Activated CD4-positive, alpha-beta T cell treated with anti-CD3 and anti-CD28 coated beads for 48 hours (primary cell): Measurements from ENCODE around the gene BCAR3.
"Not testable (repeated sequence)": the region's sequence is repeated elsewhere in the genome, so short reads cannot be mapped to it uniquely, and the experiment has no call there.

Source experiments
- DNase-seq: peaks from one replicate; pipeline ENCODE4 v3.0.0-alpha.2; 2020

Gene BCAR3

DNA sequence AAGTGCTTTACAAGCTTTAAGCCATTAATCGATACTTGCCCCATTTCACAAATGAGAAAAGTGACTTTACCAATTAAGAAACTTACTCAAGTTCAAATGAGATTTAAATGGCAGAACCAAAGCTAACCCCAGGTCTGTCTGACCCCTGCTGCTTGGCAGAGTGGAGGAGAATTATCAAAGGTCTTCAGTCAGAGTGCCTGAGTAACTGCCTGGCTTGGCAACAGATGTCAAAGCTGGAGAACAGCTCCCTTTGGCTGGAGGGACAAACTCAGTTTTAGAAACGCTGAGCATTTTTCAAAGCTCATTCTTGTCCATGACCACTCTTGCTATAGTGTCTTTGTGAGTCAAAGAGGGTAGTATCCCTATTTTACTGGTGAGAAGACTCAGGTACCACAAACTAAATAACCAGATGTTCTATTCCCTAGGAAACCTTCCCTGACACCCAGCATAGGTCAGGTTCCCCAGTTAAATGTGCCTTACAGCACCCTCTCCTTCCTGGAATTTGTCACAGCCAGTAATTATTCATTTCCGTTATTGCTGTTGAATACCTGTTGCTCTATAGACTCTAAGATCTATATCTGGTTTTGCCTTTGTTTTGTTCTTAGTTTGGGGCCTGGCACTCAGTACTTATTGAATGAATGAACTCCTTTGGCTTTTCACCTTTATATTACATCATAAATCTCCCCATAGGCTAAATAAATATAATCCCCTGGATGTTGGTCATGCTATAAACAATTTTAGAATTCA is 5.0 kb upstream of the BCAR3 start:
- no peak for DNase-seq

DNA sequence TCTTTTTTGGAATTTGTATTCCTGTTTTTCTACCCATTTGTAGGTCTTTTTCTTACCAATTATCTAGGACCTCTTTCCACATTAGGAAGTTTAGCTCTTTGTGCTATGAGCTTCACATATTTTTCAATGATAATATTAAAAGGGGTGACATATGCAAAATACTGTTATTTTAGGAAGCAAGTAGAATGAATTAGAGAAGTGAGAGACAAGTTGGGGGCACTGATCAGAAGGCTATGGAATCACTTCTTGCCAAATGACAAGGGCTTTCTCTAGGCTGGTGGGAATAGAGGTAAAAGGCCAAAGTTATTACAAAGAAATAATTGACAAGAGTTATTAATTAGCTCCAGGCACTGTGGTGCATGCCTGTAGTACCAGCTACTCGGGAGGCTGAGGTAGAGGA is 4.3 kb upstream of the BCAR3 start:
- DNase-seq: no peak

DNA sequence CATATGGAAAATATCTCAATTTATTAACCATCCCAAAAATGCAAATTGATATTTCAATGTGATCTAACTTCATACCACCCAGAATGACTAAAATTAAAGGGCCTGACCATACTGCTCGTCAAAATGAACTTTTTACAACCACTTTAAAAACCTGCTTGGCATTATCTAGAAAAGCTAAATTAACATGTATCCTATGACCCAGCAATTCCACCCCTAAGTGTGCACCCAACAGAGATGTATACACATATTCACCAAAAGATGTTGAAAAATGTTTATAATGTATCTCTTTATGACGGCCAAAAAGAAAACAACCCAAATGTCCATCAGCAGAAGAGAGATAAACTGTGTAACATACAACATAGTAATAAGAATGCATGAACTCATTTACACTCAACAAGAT is 1.6 kb upstream of the BCAR3 start:
- DNase-seq: no peak

DNA sequence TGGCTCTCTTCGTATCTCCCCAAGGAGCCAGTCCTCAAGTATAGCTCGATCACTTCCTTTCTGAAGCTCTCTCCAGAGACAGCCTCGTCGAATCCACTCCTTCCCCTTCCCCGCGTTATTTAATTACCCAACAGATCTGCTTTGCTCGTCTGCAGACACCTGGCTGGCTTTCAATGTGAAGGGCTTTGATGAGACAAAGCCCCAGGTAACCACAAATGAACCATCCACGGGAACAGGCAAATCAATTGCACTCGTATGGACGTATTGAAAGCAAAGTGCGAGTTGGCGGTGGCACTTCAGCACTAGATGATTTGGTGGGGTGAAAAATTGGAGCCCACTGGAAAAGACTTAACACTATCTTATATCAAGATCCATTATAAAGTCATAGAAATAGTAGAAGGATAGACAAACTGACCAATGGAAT is 364 bp upstream of the BCAR3 start:
- DNase-seq: no peak

DNA sequence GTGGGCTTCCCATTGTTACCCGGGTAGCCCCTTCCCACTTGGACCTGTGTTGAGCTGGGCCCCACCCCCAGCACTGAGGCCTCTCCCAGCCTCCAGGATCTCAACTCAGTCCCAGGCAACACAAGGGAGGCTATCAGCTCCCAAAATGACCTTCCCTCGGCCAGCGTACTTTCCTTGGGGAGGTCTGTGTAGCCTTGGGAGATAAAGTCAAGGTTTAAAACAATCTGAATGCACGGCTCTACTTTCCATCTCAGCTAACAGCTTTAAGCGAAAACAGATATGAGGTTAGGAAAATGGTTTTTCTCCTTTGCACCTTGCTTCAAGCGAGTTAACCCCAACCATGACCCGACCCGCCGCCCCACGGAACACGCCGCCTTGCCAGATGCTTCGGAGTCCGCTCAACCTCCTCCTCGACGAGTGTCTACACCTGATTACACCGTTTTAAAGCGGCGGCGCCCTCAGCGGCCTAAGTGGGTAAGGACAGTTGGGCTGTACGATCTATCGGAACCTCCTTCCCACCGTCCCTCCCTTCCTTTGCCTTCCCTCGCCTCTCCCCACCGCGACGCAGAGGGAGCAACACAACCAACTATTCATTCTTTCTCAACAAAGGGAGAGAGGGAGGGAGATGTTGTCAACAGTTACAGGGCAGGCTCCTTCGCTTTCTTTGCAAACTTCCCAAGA is 1.1 kb downstream of the BCAR3 start:
- peak; percentile 76 for DNase-seq

DNA sequence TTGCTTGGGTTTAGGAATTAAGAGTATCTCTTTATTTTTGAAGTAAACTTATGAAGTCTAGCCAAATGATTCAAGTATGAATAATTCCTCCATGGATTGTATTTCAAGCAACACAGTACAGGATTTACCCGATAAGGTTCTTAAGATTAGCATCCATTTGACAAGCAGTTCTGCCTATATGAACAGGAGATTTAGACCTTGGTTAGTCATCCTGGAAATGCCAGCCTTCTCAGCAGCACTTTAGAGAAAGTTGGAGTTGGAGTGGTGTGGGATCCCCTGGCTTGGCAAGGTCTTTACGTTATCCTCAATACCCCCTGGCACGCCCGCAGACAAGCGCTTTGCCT is 1.6 kb downstream of the BCAR3 start:
- no peak for DNase-seq

DNA sequence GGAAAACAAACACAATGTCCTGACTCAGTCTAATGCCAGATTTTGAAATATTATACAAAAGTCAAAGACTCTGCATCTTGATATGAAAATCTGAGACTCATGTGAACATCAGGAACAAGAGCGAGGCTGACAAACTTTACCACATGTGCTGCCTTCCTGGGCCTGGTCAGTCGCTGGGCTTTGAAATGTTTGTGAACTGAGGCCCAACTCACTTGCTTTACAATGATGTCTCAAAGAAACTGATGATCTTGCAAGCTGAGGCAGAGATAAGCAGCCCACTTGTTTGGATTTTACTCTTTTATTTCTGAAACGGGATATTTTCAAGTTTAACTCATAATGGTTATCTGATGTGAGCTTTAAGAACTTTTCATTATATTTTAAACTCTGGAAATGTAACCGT is 2.1 kb downstream of the BCAR3 start:
- DNase-seq: no peak

DNA sequence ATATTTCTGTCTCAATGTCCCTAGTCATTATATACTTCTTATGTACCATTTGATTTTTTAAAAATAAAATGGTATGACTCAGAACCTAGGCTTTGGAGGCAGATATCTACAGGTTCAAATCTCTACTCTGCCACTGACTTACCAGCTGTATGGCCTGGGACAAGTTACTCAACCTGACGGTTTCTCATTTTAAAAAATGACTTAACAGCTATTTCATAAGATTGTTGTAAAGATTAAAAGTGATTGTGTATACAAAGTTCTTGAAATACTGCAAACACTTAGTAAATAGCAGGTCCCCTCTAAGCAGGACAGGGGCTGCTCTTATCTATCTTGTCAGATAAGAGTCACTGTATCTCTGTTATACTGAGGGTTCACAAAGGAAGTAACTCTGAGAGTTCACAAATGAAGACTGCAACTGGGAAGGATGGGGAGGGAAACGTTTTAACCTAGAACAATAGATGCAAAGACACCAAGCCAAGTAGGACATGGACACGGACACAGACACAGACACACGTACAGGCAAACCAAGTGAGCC is 2.6 kb downstream of the BCAR3 start:
- no peak for DNase-seq

DNA sequence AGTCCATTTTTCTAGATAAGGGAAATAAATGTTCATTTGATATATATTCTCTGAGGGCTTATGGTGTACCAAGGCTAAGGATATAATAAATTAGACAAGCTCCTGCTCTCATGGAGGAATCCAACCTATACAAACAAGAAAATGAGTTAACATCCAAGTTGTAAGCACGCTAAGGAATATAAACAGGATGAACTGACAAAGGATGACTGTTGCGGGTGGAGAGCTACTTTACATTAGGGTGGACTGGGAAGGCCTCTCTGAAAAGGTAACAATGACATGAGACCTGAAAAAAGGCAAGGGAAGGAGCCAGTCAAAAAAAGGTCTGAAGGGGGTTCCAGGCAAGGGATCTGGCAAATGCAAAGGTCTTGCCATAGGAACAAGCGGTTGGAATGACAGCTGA is 3.1 kb downstream of the BCAR3 start:
- DNase-seq: no peak

DNA sequence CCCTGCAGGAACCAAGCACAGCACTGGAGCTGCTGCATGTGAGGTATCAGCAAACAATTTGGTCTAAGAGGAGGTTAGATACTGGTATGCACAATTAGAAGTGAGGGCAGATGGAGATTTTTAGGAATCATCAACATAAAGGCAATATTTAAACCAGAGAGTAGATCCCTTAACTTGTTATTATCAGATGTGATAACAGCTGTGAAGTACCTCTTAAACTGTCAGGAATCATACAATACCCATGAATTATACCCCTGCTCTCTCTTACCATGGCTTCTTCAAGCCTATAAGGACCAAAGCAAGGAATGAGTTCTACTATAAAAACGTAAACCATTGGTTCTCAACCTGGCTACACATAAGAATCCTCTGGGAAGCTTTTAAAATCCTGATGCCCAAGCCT is 3.9 kb downstream of the BCAR3 start:
- DNase-seq: no peak

DNA sequence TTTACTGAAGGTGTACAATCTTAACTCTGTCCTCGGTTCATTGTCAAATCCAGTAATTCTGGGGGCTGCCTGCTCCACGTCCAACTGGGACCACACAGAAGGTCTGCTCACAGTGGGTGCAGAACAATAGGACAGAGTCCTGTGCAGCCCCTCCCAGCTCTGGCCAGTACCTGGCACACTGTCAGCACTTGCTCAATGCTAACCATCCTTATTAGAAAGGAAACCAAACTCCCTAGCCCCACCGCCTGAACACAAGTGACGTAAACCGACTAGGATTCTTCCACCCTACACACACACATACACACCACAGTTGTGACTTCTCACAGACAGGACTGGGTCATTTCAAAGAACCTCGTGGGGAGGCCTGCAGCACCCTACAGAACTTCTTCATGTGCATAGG is 5.2 kb downstream of the BCAR3 start:
- DNase-seq: no peak

DNA sequence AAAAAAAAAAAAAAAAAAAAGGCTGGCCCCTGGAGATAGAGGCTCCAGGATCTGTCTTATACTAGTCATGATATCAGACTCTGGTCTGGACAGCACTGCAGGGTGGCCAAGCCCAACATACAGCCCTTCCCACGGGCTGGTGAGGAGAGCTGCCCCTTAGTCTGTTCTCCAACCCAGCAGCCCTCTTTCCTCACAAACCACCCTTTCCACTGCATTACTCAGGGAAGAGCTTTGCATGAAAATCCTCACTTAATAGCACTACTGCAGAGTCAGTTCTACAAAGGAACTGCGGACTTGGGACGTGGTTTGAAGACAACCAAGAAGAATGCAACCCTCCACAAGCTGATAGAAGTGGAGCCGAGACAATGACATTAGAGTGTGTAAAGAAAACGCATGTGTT is 5.7 kb downstream of the BCAR3 start:
- DNase-seq: no peak

DNA sequence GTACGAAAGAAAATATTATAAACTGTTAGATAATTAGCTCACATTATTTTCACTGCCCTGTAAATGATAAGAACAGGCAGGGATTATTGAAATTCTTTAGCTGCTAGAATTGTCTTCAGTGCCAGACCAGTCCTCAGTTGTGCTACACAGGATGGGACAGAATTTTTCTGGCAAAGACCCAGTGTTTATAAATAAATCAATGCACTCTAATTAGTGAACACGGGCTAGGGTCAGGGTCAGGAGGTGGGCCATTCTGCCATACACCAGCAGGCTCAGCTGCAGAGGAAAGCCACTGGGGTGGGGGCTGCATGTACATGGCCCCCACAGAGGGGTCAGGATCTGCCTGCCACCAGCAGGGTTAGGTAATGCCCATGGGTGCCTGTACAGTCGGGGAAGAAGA is 6.4 kb downstream of the BCAR3 start:
- DNase-seq: no peak

DNA sequence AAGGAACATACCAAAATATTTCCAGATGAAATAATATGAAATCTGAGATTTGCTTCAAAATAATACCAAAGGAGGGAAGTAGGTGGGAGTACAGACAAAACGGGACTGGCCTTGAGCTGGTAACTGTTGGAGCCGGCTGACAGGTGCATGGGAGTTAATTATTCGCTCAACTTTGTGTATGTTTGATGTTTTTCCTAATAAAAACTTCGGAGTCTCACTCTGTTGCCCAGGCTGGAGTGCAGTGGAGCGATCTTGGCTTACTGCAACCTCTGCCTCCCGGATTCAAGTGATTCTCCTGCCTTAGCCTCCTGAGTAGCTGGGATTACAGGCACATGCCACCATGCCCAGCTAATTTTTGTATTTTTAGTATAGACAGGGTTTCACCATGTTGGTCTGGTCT is 7.6 kb downstream of the BCAR3 start:
- not testable (repeated sequence) for DNase-seq

DNA sequence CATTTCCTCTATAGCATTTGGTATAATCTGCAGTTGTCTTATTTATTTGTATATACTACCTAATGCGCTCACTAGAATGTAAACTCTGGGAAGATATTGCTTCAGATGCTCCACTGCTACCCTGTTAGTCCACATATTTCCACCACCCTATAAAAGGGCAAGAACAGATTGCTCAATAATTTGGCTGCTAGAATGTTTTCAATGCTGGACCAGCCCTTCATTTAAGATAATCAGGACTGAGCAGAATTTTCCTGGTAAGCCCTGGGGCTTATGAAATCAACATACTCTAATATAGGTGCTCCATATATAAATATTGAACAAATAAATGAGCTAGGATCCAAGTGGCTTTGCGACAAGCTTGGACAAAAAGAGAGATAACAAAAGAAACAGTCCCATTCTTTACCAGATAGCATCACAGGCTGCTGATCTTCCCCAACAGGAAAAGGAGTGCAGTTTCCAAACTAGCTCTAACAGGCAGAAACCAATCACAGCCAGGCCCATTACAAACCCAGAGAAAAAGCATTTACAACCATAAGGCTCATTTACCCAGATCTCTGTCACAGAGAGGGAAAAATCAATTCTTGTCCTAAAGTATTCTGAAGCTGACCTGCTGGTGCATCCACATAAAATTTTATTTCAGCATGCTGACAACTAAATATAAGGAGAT is 8.3 kb downstream of the BCAR3 start:
- no peak for DNase-seq

DNA sequence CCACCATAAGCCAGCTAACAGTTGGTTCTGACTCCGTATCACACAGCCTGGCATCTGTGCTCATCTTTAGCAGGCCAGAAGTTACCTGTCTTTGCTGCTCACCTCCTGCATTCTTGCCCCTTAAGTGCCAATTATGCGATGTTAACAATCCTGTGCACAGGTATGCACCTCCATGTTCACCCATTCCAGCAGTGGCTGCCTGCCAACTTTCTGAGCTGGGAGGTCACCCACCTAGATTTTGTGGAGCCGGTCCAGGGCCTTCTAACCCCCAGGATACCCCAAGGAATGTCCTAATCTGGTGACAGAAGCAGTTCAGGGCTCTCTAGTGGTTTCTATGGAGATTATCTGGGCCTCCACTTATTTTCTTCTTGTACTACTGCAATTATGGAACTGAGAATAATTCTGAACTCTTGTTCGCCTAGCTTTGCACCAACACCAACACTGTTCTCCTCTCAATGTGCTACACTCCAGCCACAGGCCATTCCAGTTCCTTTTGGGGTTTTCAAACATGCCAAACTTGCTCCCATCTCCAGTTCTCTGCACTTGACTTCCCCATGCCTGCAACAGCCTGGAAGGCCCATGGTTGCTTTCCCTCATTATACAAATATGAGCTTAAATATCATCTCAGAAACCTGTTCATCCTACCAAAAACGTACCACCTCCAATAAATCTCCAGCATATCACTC is 9.0 kb downstream of the BCAR3 start:
- DNase-seq: no peak

DNA sequence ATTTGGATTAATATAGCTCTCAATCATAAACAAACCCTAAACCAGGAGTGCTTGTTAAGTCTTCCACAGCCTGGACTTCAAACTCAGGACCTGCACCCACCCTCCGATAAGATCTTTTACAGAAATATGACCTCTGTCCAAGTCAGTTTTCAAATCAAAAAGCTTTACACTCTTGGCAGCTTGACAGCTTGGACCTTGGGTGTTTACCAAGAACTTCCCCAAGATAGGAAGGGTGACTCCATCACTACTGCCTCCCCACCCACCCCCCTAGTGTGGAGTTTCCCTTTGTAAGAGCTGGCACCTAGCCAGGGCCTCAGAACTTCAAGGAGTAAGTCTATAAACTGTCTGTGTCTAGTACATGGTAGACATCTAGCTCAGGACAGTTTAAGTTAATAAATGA is 9.6 kb downstream of the BCAR3 start:
- DNase-seq: no peak

DNA sequence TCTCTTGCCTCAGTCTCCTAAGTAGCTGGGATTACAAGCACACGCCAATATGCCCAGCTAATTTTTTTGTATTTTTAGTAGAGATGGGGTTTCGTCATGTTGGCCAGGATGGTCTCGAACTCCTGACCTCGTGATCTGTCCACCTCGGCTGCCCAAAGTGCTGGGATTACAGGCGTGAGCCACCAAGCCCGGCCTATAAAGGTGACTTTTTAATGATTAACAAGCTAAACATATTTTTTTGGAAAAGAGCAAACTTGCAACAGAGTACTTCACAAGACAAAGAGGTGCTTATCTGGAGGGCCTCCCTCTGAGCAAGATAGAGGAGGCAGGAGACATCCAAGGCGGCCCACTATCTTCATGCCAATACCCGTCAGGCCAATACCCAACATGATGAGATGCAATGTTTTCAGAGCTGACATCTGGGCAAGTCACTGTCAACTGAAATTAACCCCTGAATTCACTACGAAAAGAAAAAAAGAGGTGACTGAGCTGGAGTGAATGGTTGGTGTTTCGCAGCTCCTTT is 10.5 kb downstream of the BCAR3 start:
- DNase-seq: no peak

DNA sequence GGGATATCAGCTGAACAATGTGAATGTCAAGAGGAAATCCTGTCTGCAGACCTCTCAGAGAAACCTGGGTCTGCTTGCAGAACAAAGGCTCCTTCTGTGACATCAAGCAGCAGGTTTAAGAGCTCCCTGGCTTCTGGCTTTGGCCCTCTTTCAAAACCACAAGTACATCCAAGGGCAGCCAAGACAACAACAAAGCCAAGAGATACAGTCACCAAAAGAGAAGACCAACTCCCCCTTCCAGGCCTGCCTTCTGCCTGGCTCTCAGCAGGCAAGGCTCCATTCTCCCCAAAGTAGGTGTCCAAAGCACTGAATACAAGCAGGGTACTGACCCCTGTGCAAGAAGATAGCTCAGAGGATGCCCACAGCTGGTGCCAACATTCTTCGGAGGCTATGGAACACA is 11.5 kb downstream of the BCAR3 start:
- no peak for DNase-seq

DNA sequence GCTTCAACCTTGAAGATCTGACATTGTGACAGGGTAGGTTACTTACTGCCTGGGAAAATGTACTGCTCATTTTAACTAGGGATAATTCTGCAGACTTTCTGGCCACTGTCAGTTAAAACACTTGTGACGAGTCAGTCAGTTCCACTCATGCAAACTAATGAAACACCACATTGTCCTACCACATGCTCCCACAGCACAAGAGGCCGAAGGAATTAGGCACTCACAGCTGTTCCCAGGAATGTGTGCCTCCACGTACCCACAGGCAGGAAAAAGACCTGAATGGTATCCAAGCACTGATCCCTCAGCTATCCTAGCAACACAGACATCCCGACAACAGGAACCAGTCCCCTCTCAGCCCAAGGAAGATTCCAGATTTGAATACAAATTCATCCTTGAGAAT is 12.3 kb downstream of the BCAR3 start:
- no peak for DNase-seq

DNA sequence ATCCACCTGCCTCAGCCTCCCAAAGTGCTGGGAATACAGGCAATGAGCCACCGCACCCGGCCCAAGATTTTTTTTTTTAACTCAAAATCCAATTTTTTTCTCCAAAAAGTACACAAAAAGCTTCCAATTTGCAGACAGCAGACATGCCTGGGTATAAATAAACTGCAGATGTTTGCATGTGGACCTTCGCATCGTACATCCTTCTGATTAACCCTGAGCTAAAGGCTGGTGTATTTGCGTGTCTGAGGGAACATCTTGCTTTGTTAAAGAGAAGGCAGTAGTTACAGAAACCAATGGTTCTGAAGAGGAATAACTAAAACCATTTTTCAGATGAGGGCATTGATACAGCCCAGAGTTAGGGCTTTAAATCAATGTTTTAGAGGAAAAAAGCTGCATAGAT is 12.7 kb downstream of the BCAR3 start:
- DNase-seq: no peak

DNA sequence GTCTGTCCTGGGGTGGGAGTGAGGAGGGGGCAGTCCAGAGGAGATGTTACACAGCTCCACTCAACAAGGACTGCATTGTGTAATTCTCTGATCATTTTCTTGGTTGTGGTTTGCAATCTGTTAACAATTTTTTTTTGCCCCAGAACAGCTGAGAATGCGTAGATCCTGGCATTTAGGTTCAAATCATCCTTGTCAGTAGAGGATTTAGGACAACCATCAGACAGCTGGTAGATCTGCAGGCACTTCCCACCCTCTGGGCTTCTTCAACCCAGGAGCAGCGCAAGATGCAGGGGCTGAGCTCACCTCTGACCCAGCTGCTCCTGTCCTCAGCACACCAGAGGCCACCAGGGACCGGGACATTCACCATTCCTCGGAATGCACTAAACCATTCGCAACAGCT is 13.5 kb downstream of the BCAR3 start:
- DNase-seq: no peak

DNA sequence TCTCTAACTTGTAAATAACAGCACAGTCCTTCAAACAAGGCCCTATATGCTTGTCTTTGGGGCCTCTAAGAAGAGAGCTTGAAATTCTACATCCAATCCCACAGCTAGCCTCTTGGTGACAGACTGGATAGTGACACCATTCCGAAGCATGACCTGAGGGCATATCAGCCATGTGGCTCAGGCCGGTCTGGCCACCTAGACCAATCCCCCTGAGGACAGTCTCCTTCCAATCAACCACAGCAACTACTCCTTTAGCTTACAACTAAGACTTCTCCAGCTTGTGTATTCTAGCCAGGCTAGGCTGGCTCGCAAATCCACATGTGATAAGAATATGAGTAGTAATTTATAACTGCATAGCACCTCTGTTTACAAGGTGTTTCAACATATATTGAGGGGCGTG is 14.0 kb downstream of the BCAR3 start:
- no peak for DNase-seq
